ENCODE data around the gene ERC2.

ERC2 gene

GRCh38 chr3:55746808-55747413 is 721.4 kb downstream of the ERC2 start:
- DNase-seq (ENCODE audit: low read depth in 2 of 2): no peak

- DNase-seq (ENCODE audit: low read depth in 2 of 2): no peak
Observed at GRCh38 chr3:55742832-55743136, 725.5 kb downstream of the ERC2 start.

GRCh38 chr3:55742022-55742831 is 726.0 kb downstream of the ERC2 start:
- no peak for DNase-seq (ENCODE audit: low read depth in 2 of 2)

GRCh38 chr3:55737186-55737585 is 731.1 kb downstream of the ERC2 start:
- DNase-seq (ENCODE audit: low read depth in 2 of 2): no peak

- no peak for DNase-seq (ENCODE audit: low read depth in 2 of 2)
Observed at GRCh38 chr3:55735976-55736375, 732.3 kb downstream of the ERC2 start.

GRCh38 chr3:55731741-55732140 is 736.5 kb downstream of the ERC2 start:
- DNase-seq (ENCODE audit: low read depth in 2 of 2): no peak

GRCh38 chr3:55729546-55729945 is 738.7 kb downstream of the ERC2 start:
- DNase-seq (ENCODE audit: low read depth in 2 of 2): no peak

- DNase-seq (ENCODE audit: low read depth in 2 of 2): no peak
Observed at GRCh38 chr3:55728461-55729100, 739.7 kb downstream of the ERC2 start.

GRCh38 chr3:55726501-55726775 is 741.8 kb downstream of the ERC2 start:
- DNase-seq (ENCODE audit: low read depth in 2 of 2): no peak

GRCh38 chr3:55725681-55726500 is 742.4 kb downstream of the ERC2 start:
- no peak for DNase-seq (ENCODE audit: low read depth in 2 of 2)

- no peak for DNase-seq (ENCODE audit: low read depth in 2 of 2)
Observed at GRCh38 chr3:55724821-55725220, 743.4 kb downstream of the ERC2 start.

GRCh38 chr3:55724407-55724784 is 743.9 kb downstream of the ERC2 start:
- no peak for DNase-seq (ENCODE audit: low read depth in 2 of 2)

- no peak for DNase-seq (ENCODE audit: low read depth in 2 of 2)
Observed at GRCh38 chr3:55723653-55724406, 744.4 kb downstream of the ERC2 start.

GRCh38 chr3:55721716-55722484 is 746.4 kb downstream of the ERC2 start:
- DNase-seq (ENCODE audit: low read depth in 2 of 2): no peak

- no peak for DNase-seq (ENCODE audit: low read depth in 2 of 2)
Observed at GRCh38 chr3:55720614-55721013, 747.7 kb downstream of the ERC2 start.

GRCh38 chr3:55719508-55719907 is 748.8 kb downstream of the ERC2 start:
- no peak for DNase-seq (ENCODE audit: low read depth in 2 of 2)

GRCh38 chr3:55719006-55719405 is 749.3 kb downstream of the ERC2 start:
- DNase-seq (ENCODE audit: low read depth in 2 of 2): no peak

- DNase-seq (ENCODE audit: low read depth in 2 of 2): no peak
Observed at GRCh38 chr3:55718521-55718921, 749.7 kb downstream of the ERC2 start.

- DNase-seq (ENCODE audit: low read depth in 2 of 2): no peak
Observed at GRCh38 chr3:55718074-55718473, 750.2 kb downstream of the ERC2 start.

- DNase-seq (ENCODE audit: low read depth in 2 of 2): no peak
Observed at GRCh38 chr3:55717481-55717880, 750.8 kb downstream of the ERC2 start.

GRCh38 chr3:55716611-55717225 is 751.5 kb downstream of the ERC2 start:
- no peak for DNase-seq (ENCODE audit: low read depth in 2 of 2)

All from stimulated activated CD8-positive, alpha-beta memory T cell treated with anti-CD3 and anti-CD28 coated beads, Interleukin-15, amount 100 ng/mL, for 48 hours (primary cell).